ENCODE measurements around the gene EFCAB12.

Gene EFCAB12

DNA sequence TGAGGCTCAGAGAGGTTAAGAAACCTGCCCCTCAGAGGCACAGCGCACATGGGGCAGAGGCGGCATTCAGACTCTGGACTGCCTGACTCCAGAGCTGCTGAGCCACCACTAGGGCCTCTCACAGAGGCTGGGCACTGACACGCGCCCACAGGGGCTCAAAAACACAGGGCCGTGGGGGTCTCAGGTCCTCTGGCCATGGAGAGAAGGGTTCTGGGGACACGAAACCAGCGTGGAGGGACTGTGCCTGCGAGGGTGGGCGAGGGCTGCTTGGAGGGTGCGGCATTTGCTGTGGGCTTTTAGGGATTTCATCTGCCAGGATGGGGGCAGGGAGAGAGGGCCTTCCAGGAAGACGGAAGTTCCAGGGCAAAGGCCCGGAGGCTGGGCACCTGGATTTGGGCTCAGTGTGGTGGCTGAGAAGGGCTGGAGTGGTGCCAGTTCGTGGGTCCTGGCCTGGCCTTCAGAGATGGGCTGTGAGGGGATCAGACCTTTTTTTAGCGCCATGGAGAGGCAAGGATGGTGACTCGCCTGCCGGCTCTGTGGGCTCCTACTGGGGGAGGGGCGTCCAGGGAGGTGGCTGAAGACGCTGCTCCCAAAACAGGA is 69.6 kb downstream of the EFCAB12 start:
- TF ChIP-seq TAF1 (IDR thresholded peaks at IDR 0.05; ENCODE audit: low read depth) (no peak), NFIC (IDR thresholded peaks at IDR 0.05) (no peak), EGR1 (IDR thresholded peaks at IDR 0.05) (no peak), ZBTB7A (IDR thresholded peaks at IDR 0.05; ENCODE audit: low read depth) (no peak), FOXM1 (IDR thresholded peaks at IDR 0.05; ENCODE audit: borderline replicate concordance, low read depth) (no peak), TEAD4 (IDR thresholded peaks at IDR 0.05) (no peak), TCF12 (IDR thresholded peaks at IDR 0.05; ENCODE audit: low read depth) (no peak), CEBPB (IDR thresholded peaks at IDR 0.05) (no peak), RAD21 (IDR thresholded peaks at IDR 0.05; ENCODE audit: low read depth) (no peak), CREB1 (IDR thresholded peaks at IDR 0.05; ENCODE audit: low read depth) (no peak), YY1 (IDR thresholded peaks at IDR 0.05; ENCODE audit: low read depth) (no peak), EP300 (IDR thresholded peaks at IDR 0.05; ENCODE audit: borderline replicate concordance) (no peak)
- TF ChIP-seq, protein P1, sequence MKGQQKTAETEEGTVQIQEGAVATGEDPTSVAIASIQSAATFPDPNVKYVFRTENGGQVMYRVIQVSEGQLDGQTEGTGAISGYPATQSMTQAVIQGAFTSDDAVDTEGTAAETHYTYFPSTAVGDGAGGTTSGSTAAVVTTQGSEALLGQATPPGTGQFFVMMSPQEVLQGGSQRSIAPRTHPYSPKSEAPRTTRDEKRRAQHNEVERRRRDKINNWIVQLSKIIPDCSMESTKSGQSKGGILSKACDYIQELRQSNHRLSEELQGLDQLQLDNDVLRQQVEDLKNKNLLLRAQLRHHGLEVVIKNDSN (IDR thresholded peaks at IDR 0.05), result no peak
- TF ChIP-seq, protein P2, sequence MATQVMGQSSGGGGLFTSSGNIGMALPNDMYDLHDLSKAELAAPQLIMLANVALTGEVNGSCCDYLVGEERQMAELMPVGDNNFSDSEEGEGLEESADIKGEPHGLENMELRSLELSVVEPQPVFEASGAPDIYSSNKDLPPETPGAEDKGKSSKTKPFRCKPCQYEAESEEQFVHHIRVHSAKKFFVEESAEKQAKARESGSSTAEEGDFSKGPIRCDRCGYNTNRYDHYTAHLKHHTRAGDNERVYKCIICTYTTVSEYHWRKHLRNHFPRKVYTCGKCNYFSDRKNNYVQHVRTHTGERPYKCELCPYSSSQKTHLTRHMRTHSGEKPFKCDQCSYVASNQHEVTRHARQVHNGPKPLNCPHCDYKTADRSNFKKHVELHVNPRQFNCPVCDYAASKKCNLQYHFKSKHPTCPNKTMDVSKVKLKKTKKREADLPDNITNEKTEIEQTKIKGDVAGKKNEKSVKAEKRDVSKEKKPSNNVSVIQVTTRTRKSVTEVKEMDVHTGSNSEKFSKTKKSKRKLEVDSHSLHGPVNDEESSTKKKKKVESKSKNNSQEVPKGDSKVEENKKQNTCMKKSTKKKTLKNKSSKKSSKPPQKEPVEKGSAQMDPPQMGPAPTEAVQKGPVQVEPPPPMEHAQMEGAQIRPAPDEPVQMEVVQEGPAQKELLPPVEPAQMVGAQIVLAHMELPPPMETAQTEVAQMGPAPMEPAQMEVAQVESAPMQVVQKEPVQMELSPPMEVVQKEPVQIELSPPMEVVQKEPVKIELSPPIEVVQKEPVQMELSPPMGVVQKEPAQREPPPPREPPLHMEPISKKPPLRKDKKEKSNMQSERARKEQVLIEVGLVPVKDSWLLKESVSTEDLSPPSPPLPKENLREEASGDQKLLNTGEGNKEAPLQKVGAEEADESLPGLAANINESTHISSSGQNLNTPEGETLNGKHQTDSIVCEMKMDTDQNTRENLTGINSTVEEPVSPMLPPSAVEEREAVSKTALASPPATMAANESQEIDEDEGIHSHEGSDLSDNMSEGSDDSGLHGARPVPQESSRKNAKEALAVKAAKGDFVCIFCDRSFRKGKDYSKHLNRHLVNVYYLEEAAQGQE (IDR thresholded peaks at IDR 0.05; ENCODE audit: low read depth), result no peak
- TF ChIP-seq, protein P3, sequence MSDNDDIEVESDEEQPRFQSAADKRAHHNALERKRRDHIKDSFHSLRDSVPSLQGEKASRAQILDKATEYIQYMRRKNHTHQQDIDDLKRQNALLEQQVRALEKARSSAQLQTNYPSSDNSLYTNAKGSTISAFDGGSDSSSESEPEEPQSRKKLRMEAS (IDR thresholded peaks at IDR 0.05), result no peak

GRCh38 chr3:129358177-129358771 is 70.2 kb downstream of the EFCAB12 start:
- no peak for TF ChIP-seq CEBPB (IDR thresholded peaks at IDR 0.05)
- TF ChIP-seq, protein P1 (IDR thresholded peaks at IDR 0.05), result no peak
- no peak for TF ChIP-seq RAD21 (IDR thresholded peaks at IDR 0.05; ENCODE audit: low read depth)
- TF ChIP-seq, protein P3 (IDR thresholded peaks at IDR 0.05), result no peak
- no peak for TF ChIP-seq EP300 (IDR thresholded peaks at IDR 0.05; ENCODE audit: borderline replicate concordance)
- no peak for TF ChIP-seq ZBTB7A (IDR thresholded peaks at IDR 0.05; ENCODE audit: low read depth)
- TF ChIP-seq YY1 (IDR thresholded peaks at IDR 0.05; ENCODE audit: low read depth), result no peak
- no peak for TF ChIP-seq TEAD4 (IDR thresholded peaks at IDR 0.05)
- no peak for TF ChIP-seq CREB1 (IDR thresholded peaks at IDR 0.05; ENCODE audit: low read depth)
- TF ChIP-seq TAF1 (IDR thresholded peaks at IDR 0.05; ENCODE audit: low read depth), result no peak
- TF ChIP-seq NFIC (IDR thresholded peaks at IDR 0.05), result no peak
- TF ChIP-seq TCF12 (IDR thresholded peaks at IDR 0.05; ENCODE audit: low read depth), result no peak
- no peak for TF ChIP-seq EGR1 (IDR thresholded peaks at IDR 0.05)
- TF ChIP-seq, protein P2 (IDR thresholded peaks at IDR 0.05; ENCODE audit: low read depth), result no peak
- no peak for TF ChIP-seq FOXM1 (IDR thresholded peaks at IDR 0.05; ENCODE audit: borderline replicate concordance, low read depth)

GRCh38 chr3:129357616-129358015 is 70.8 kb downstream of the EFCAB12 start:
- TF ChIP-seq CREB1 (IDR thresholded peaks at IDR 0.05; ENCODE audit: low read depth) (no peak), TCF12 (IDR thresholded peaks at IDR 0.05; ENCODE audit: low read depth) (no peak), TAF1 (IDR thresholded peaks at IDR 0.05; ENCODE audit: low read depth) (no peak), EGR1 (IDR thresholded peaks at IDR 0.05) (no peak), FOXM1 (IDR thresholded peaks at IDR 0.05; ENCODE audit: borderline replicate concordance, low read depth) (no peak), CEBPB (IDR thresholded peaks at IDR 0.05) (no peak), EP300 (IDR thresholded peaks at IDR 0.05; ENCODE audit: borderline replicate concordance) (no peak), ZBTB7A (IDR thresholded peaks at IDR 0.05; ENCODE audit: low read depth) (no peak), YY1 (IDR thresholded peaks at IDR 0.05; ENCODE audit: low read depth) (no peak), RAD21 (IDR thresholded peaks at IDR 0.05; ENCODE audit: low read depth) (no peak), NFIC (IDR thresholded peaks at IDR 0.05) (no peak), TEAD4 (IDR thresholded peaks at IDR 0.05) (no peak)
- TF ChIP-seq, protein P3 (IDR thresholded peaks at IDR 0.05), result no peak
- TF ChIP-seq, protein P1 (IDR thresholded peaks at IDR 0.05), result no peak
- TF ChIP-seq, protein P2 (IDR thresholded peaks at IDR 0.05; ENCODE audit: low read depth), result no peak
